Inflammatory macrophage treated with lipopolysaccharide for 1 hour (primary cell): ENCODE measurements around the gene IRF2.

Source experiments
- DNase-seq, 2 donors: peaks; one replicate each; pipeline ENCODE4 v3.0.0-alpha.2; 2020 to 2022

The IRF2 gene

DNA sequence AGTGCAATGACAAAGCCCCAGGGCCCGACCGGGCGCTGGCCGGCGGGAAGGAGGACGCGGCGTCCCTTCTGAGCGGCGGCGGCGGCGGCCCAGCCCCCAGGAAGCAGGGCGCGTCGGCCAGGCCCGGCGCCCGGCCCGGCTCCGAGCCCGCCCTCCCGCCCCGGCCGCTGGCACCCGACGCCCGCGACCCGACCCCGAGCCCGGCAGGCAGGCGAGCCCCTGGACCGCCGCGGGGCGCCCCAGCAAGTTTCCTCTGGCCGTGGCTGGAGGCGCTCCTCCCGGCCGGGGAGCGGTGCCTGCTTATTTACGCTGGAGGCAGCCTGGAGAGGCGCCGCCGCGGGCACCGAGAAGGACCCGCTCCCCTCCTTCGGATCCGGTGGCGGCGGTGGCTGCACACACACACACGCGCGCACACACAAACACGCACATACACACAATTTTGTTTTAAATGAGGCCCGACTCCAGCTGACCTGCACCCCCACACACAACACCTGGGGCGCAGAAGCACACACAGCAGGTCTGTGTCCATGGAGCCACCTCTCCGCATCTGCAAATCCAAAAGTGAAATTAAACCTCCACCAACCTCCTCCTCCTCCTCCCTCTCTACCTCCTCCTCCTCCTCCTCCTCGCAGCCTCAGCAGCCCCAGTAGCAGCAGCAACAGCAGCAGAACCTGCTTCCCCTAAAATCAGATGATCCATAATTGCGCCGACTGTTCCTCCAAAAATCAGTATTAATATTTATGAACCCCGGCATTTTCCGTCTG, 669 bp downstream of the IRF2 start:
- no peak for DNase-seq

DNA sequence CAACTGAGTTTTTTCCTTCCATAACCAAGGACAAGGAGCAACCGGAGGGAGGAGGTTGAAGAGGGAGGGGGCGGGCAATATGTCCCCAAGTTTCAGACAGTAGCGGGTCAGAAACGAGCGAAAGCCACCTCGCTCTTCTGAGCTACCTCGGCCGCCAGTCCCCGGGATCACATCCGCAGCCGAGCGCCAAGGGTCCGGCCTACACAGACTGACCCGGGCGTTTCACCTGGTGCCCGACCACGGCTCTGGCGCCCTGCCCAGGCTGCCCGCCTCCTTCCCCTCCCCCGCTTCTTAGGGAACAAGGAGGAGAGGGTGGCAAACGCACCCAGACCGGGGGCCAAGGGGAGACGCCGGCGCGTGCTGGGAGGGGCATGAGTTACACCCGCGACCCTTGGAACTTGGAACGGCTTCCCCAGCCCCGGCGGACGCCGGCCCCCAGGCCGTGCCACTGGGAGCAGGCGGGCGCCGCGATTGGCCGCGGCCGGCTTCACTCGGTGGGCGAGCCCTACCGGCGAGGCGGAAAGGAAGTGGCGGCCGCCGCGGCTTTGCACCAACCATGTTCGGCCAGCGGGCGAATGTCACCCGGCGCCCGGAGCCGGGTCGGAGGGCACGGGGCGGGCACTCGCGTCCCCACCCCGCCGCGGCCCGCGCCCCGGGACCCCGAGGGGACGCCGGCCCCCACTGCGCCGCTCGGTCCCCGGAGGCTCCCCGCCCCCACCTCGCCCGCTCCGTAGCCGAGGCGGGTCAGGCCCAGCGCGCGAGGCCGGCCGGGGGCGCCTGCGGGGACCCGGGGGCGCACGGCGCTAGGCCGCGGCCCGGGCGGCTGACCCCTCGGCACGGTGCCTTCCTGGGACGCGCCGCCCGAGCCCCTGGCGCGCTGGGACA, 1.5 kb downstream of the IRF2 start:
- peak; percentile 71 for DNase-seq

DNA sequence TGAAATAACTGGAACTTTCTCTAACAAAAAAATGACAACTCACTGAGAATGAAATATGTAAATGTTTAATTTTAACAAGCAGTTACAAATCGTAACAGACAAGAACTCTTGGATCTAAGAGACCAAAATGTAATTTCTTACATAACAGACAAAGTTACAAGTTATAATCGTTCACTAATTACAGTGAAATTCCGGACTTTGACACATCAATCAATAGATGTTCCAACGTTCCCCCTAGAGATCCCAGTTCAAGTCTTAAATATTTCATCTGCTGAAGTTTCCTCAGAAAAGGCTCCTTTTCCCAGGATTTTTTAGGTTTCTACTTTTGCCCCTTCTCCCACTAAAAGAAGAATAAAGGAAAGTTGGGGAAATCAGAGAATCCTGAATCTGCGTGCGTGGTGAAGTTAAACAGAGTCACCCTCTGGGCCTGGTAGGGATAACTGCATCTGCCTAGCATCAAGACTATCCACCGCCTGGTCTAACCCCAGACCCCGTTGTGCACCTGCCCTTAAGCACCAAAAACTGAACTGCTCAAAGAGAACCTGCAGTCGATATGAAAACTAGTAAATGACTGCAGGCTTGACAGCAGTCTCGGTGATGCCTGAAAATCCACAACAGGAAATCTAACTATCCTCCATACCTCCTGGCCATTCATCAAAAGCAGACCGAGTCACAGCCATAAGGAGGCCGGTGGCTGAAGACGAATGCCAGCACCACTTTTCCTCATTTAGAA, 2.3 kb downstream of the IRF2 start:
- DNase-seq: no peak

DNA sequence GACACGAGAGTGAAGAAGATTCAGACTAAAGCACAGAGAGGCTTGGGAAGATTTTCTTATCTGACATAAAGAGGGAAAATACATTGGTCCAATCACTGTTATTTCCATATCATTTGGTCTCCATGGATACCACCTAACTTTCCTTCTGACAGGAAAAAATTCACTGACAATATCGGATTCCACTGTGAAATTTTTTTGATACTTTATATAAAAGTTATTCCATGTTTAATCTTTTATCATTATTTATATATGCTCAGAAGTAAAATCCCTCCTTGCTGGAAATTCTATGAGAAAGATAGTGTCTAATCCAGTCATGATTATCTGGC, 3.6 kb downstream of the IRF2 start:
- DNase-seq: no peak

DNA sequence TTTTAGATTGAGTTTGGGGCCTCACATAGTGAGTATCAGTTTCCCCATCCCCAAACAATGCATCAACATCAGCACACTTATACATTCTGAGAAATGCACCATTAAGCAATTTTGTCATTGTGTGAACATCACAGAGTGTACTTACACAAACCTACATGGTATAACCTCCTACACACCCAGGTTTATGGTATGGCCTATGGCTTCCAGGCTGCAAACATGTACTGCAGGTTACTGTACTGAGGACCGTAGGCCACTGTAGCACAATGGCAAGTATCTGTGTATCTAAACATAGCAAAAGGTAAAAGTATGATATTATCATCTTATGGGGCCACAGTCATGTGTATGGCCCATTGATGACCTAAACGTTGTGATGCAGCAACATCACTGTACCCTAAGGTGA, 7.7 kb downstream of the IRF2 start:
- no peak for DNase-seq

DNA sequence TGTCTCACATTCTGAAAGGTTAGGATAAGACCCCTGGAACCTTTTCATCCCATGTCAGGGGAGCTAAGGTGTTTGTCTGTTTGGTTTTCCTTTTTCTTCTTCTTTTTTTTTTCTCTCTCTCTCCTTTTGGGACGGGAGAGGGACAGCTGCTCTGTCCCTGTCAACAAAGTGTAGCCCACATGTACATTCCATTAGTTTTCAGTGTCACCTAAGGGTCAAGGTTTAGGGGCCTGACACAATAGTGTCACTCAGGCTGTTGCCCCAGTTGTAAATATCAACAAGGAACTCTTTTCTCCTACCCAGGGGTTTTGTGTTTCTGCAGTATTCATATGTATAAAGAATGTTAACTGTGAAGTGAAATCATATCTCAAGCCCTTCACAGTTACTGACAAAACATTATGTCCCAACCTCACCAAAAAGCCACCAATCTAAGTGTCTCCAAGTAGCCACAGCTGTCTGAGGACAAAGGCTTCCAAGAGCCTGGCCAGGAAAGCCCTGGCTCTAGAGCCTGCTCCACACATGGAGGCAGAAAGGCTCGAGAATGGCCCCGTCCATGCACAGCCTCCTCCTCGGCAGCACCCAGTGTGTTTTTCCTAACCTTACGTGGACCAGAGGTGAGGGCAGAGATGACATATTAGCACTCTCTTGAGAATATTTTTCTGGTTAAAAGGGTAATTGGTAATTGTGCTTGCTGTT, 9.4 kb downstream of the IRF2 start:
- DNase-seq: no peak

DNA sequence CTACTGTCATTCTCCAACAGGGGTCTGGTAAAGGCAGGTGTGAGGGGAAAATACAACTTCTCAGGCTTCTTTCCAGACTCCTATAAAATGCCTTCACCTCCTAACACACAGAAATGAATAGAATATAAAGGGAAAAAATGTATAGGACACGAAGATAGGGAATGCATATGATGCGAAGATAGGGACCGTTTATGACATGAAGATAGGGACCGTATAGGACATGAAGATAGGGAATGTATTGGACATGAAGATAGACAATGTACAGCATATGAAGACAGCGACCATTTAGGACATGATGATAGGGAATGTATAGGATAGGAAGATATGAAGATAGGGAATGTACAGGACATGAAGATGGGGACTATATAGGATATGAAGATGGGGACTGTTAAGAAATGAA, 10.5 kb downstream of the IRF2 start:
- no peak for DNase-seq

DNA sequence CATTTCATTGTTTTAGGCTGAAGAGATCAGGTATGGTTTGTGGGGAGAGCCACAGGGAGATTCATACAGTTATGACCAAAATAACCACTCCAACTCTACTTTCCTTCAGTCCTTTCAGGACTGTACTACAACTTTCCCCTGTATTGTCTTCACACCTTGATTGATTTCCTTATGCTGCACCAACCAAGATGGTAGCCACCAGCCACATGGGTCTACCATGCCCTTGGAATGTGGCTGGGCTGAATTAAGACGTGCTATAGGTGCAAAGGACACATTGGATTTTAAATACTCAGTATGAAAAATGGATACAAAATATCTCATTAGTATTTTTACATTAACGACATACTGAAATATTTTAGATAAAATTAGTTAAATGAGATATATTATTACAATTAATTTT, 11.2 kb downstream of the IRF2 start:
- no peak for DNase-seq

DNA sequence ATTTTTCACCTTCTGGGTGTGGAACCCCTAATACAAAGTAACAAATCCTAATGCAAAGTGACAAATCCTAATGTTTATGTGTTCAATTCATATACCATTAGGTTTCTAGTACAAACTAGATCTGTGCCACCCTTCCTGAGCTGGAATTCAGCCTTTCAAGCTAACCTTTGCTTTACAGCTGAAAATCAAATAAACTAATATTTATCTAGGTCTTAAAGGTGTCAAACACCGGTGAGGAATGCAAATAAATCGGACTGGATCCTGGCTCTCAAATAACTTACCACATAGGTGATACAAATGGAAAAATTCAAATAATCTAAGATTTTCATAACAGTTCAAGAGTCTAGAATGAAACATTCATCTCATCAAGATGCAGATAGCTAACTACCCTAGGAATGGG, 11.6 kb downstream of the IRF2 start:
- no peak for DNase-seq

DNA sequence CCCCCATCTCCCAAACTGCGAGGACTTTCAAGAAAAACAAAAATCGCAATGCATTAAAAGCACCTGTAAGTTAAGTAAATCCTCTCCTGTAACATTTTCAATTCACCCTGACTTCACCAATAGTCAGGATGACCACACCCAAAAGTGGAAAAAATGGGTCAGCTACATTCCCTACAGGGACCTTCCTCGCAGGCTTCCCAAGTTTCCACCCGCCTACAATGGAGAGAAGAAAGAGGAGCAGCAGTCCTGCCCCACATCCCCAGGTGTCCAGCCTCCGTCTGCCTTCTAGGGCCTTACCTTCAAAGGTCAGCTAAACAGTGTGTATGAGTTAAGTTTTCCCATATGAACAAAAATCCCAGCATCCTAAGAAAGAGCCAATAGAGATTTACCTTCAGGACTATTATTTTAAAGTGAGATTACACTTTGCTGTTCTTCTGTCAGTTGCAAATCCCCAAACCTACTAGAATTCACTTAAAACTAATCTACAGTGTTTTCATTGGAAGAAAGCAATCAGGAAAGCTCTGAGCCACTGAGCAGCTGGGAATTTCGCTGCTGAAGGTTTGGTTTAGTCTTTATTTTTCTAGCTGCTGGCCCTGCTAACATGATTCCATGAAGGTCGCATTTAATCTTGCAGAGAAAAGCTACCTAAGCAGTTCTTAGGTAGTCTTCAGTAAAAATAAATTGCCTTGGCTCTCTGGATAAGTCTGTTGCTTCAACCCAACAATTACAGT, 12.5 kb downstream of the IRF2 start:
- no peak for DNase-seq

DNA sequence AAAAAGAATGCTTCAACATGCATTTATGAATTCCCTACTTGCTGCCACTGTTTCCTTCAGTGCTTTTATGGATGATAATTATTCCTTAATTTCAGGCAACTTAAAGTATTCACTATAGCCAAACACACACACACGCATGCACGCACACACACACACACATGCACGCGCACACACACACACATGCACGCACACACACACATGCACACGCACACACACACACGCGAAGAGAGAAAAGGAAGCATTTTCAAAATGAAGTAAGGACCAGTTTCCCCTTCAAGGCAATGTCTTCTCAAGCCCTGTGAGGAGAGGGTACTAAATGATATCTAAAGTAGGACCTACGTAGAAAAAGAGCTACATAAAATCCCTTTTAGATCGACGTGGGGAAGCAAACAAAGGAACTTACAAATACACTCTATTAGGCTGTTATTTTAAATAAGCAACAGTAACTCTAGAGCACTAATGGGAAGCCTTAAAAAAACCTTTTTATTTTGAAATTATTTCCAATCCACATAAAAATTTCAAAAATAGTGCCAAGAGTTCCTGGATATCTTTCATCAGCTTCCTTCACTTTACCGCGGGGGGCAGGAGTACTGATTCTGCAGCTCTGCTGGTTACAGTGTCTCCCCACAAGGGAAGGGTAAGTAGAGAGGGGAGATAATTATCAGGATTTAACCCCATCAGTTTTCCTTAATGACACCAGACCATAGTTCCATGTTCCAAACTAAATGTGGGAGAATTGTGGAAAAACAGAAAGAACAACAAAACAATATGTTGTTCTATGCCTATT, 13.7 kb downstream of the IRF2 start:
- DNase-seq: no peak

DNA sequence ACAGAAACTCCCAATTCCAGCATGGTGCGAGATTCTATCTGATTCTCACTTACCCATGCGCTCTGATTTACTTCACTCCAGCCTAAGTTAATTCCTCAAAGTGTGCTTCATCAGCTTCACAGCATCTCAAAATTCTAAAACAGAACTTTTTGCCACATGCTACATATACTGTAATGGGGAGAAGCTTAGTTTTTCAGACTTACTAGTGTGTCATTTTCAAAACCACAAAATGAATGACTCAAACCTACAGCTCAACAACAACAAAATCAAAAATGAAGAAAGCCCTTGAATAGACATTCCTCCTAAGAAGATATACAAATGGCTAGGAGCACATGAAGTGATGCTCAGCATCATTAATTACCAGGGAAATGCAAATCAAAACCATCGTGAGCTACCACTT, 14.9 kb downstream of the IRF2 start:
- DNase-seq: no peak

DNA sequence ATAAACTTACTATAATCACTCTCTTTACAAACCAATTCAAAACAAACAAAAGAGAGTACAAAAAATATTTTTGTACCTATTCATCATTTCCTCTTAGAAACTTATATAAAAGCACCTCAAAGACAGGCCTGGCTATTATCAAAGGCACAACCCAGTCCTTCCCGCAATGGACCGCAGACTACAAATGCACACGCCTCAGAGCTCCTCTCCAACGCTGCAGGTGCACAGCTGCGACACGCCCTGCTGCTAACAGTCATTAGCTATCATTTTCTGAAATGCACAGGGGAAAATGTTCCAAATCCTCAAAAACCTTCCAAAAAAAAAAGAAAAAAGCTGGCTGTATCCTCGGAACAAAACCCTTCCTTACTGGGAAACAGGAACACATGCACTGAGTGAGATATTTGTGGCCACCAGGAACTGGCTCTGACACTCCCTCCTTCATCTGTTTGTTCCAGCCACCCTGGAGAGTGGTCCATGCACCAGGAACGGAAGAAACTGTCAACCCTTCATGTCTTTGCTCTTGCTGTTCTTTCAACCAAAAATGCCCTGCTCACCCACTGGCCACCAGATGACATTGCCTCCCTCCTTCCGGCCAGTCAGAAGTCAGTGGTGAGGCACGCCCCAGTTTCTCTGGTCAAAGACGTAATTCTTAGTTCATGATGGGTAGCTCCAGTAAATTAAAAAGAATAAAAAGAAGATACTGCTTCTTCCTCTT, 16.7 kb downstream of the IRF2 start:
- no peak for DNase-seq

DNA sequence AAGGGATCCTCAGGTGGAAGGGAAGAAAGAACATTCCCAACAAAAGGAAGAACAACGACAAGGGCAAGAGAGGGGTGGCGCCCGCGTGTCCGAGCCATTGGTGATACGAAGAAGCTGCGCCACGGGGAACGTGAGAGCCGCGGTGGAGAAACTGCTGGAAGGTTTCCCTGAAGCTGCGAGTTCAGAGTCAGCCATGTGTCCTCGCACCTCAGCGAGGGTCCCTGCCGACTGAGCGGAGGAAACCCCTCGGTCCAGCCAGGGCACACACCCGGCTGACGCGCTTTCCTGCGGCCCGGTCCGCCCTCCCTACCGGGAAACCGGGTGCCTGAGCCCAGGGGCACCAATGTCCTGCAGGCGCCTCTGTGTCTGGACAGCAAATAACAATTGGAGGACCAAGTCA, 18.0 kb downstream of the IRF2 start:
- DNase-seq: no peak

DNA sequence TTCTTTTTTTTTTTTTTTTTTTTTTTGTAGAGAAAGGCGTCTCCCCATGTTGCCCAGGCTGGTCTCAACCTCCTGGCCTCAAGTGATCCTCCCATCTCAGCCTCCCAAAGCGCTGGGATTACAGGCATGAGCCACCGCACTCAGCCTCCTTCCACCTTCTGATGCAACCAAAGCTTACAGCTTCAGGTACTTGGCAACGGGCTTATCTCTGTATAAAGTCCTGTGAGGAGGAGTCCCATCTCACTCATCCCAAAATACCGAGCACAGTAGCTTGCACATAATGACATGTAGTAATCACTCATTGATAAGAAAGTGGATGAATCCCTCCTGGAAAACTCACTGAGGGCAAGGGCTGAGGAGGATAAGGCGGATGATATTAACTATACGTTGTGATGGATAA, 19.1 kb downstream of the IRF2 start:
- no peak for DNase-seq

DNA sequence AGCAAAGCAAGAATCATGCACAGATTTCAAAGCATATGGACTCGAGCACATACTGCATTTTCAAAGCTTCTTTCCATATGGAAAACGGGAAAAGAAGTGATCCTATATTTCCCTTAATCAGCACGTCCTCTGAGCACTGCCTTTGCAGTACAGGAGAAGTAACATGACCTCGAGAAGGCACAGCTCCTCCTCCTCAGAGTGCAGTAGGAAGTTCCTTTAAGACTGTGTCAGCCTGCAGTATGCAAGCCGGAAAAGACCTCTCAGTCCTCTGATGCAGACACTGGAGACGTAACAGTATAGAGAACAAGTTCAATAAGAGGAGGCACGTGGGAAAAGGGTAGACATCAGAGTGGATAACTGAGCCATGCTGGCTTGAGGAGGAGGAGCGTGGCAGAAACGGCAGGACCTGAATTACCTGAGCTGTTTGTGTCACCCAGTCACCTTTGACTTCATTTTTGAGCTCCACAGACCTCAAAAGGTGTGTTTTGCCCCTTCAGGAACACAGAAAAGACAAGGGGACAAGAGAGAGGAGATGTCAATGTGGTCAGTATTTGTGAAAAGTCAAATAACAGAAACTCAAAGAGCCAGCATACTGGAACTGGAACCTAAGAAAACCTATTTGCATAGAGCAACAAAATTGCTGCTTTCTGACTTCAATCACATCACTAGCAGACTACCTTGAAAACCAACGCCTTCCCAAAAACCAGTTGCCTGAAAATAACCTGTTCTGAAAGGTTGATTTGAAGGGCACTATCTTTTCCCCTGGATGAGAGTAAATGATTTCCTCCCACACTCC, 20.8 kb downstream of the IRF2 start:
- DNase-seq: peak; percentile 79 to 84

DNA sequence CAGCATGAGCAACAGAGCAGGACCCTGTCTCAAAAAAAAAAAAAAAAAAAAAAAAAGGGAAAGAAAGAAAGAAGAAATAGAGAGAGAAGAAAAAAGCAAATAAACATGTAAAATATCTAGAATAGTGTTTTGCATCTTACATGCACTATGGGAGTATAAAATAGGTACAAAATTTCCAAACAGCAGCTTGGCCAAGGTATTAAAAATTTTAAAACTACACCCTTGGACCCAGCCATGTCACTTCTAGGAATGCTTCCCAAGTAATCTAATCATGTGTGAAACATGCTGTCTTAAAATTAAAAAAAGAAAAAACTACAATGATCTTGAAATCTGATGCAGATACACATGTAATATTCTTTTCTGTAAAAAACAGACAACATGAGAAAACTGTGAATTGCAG, 21.6 kb downstream of the IRF2 start:
- no peak for DNase-seq

DNA sequence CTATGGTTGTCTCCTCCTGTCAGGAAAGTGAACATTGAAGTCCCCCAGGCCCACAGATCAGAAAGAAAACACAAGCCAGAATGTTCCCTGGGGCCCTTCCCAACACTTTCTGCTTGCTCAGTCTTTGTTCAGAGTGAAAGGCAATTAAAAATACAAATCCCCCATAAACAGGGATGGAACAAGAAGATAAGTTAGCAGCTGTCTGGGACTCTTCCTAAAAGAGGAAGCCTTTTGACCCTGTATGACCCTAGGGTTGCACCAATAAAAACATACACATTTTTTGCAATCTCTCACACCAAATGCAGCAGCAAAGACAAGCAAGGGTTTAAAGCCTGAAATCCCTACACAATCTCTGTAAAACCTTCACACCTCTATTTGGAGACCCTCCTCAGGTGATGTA, 22.6 kb downstream of the IRF2 start:
- DNase-seq: peak; percentile 39 to 54

DNA sequence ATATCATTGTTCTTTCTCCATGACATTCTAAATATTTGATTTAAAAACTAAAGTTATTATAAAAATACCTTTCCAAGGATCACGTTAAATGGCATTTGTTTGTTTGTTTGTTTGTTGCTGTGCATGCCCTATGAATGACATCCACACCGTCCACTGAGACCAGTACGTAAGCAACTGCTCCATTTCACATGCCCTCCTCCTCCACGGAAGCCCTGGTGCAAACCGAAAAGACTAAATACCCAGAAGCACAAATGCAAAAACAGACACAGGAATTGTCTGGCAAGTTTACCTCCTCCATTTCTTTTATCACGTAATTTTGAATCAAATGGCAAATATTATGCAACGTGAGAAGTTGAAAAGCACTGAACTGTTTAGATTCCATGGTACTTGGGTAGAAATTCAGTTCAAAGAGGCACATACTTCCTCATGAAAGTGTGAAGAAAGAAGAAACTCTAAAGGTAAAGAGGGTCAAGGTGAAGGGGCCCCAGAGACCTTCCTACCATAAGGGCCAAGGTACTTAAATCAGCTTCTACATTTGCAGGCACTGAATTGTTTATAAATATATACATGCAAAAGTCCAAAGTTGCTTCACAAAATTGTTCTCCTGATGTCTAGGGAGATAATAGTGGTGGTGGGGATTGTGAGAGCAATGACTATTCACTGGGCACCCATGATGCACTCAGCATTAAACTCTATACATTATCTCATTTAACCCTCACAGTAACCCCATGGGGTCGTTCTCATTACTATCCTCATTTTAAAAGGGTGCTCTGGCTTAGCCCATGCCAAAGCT, 23.4 kb downstream of the IRF2 start:
- DNase-seq: peak; percentile 37
